Measurements from ENCODE around the gene NPTXR. TPM values are rescaled to one million over a fixed set of nuclear protein-coding genes. Genes with fewer than 3 reads are reported as not detected.

Gene NPTXR
- total RNA-seq, 6 experiments from 2014 or later, result 0.18 to 0.68 (median 0.28) TPM

- no CpG with 5 or more reads among the region's 20 CpGs for WGBS (ENCODE audit: insufficient coverage, low coverage, low lambda C conversion rate, missing lambda C conversion rate)
- Histone ChIP-seq H3K4me1 (peaks cover 0 to 13% (median 0%) of the 10 kb centered on the region in 4 donors), H3K27me3 (no peaks in the 10 kb centered on the region), H3K27ac (no peak overlapping the region), H3K36me3 (peaks cover 0 to 6% (median 0%) of the 10 kb centered on the region in 4 donors), H3K9me3 (no peaks in the 10 kb centered on the region), H3K4me3 (no peak overlapping the region)
- ATAC-seq, result no peak
- intact Hi-C loops (cut with DNase I), result loop anchor here (5.0 to 10.0 kb wide), 3 partner anchors 137 to 269 kb away; no protein-coding TSS in a partner anchor
- DNase-seq, result peak in 2 of 3 donors; percentile 11 to 46
- TF ChIP-seq POLR2A (IDR thresholded peaks at IDR 0.05) (no peak), CTCF (IDR thresholded peaks at IDR 0.05) (no peak)
Observed at GRCh38 chr22:38865201-38866023, 21.6 kb upstream of the NPTXR start.

- no peak for ATAC-seq
- no peak overlapping the region for H3K27ac ChIP-seq
- no peak overlapping the region for H3K4me3 ChIP-seq
- peaks cover 0 to 8% (median 0%) of the 10 kb centered on the region in 4 donors for H3K4me1 ChIP-seq
- TF ChIP-seq POLR2A (IDR thresholded peaks at IDR 0.05) (no peak), CTCF (IDR thresholded peaks at IDR 0.05) (no peak)
- H3K27me3 ChIP-seq, result no peaks in the 10 kb centered on the region
- peak in 2 of 3 donors; percentile 22 to 44 for DNase-seq
- intact Hi-C loops (cut with DNase I), result loop anchor here (5.0 to 10.0 kb wide), 3 partner anchors 138 to 270 kb away; no protein-coding TSS in a partner anchor
- peaks cover 0 to 6% (median 0%) of the 10 kb centered on the region in 4 donors for H3K36me3 ChIP-seq
- WGBS (ENCODE audit: insufficient coverage, low coverage, low lambda C conversion rate, missing lambda C conversion rate), result 51% methylated on average over 3 of the region's 24 CpGs
- H3K9me3 ChIP-seq, result no peaks in the 10 kb centered on the region
Observed at GRCh38 chr22:38864361-38865191, 20.7 kb upstream of the NPTXR start.

GRCh38 chr22:38863531-38864131 lies 19.8 kb upstream of the NPTXR start:
- H3K4me1 ChIP-seq, result no peaks in the 10 kb centered on the region
- H3K9me3 ChIP-seq, result no peaks in the 10 kb centered on the region
- WGBS (ENCODE audit: insufficient coverage, low coverage, low lambda C conversion rate, missing lambda C conversion rate), result no CpG with 5 or more reads among the region's 12 CpGs
- H3K27ac ChIP-seq, result no peak overlapping the region
- no peaks in the 10 kb centered on the region for H3K27me3 ChIP-seq
- TF ChIP-seq POLR2A (IDR thresholded peaks at IDR 0.05) (no peak), CTCF (IDR thresholded peaks at IDR 0.05) (no peak)
- intact Hi-C loops (cut with DNase I), result loop anchor here (10.0 kb wide), 2 partner anchors 261 to 271 kb away; no protein-coding TSS in a partner anchor
- DNase-seq (peak in 2 of 3 donors; percentile 15 to 42), ATAC-seq (no peak)
- H3K36me3 ChIP-seq, result peaks cover 0 to 6% (median 0%) of the 10 kb centered on the region in 4 donors
- no peak overlapping the region for H3K4me3 ChIP-seq

All from right lobe of liver (tissue), 6 donors.